OCI-LY7 (cell line): Measurements from ENCODE around the gene BTNL2. TPM values are rescaled to one million over a fixed set of nuclear protein-coding genes. Genes with fewer than 3 reads are reported as not detected.

Experiments
- Bru-seq: library from RNA; stranded (reverse); fragments of 400-500 nt; gene quantifications from one replicate; lab custom pipeline; 2021; lab: Mats Ljungman, UMichigan
- BruChase-seq, 2 experiments: library from RNA; stranded (reverse); fragments of 400-500 nt; gene quantifications; one replicate each; lab custom pipeline; 2021; lab: Mats Ljungman, UMichigan
- BruUV-seq: library from RNA; stranded (reverse); fragments of 400-500 nt; replicated peaks from 2 replicates; lab custom pipeline; 2021; lab: Mats Ljungman, UMichigan
- CTCF ChIA-PET: fragments of 300-600 bp; sonication (Branson Sonifier 250); formaldehyde crosslinking; loops from one replicate; lab custom pipeline; 2022; ENCODE audit warnings: antibody characterized with exemption; ENCODE audit not compliant: unreplicated experiment; lab: Charles Lee
- POLR2A ChIA-PET: fragments of 300-600 bp; sonication (Branson Sonifier 250); formaldehyde crosslinking; loops from one replicate; lab custom pipeline; 2022; ENCODE audit warnings: antibody characterized with exemption; lab: Charles Lee
- DNase-seq: peaks from one replicate; pipeline ENCODE4 v3.0.0-alpha.2; 2015; ENCODE audit warnings: low spot score
- H2AFZ ChIP-seq: fragments of 200-600 bp; sonication (generic), shearing (Covaris generic); 2 replicates; pipeline ENCODE4 v1.6.1; 2014; ENCODE audit warnings: mild to moderate bottlenecking, antibody characterized with exemption, low read length, moderate library complexity
- H3K27ac ChIP-seq: fragments of 200-600 bp; sonication (generic); 2 replicates; pipeline ENCODE4 v1.5.1; 2014; ENCODE audit warnings: mixed run types, low read depth, mild to moderate bottlenecking, moderate library complexity, low read length, inconsistent platforms; ENCODE audit not compliant: poor library complexity, severe bottlenecking
- H3K36me3 ChIP-seq: fragments of 200-600 bp; sonication (generic); 2 replicates; pipeline ENCODE4 v1.6.1; 2014; ENCODE audit warnings: mild to moderate bottlenecking, antibody characterized with exemption, low read length, moderate library complexity, mixed read lengths; ENCODE audit not compliant: insufficient read depth
- H3K4me1 ChIP-seq: fragments of 200-600 bp; sonication (generic); 2 replicates; pipeline ENCODE4 v1.5.1; 2014; ENCODE audit warnings: mild to moderate bottlenecking, low read length; ENCODE audit not compliant: insufficient read depth, poor library complexity, severe bottlenecking
- H3K4me2 ChIP-seq: fragments of 200-600 bp; sonication (generic); 2 replicates; pipeline ENCODE4 v1.6.1; 2014; ENCODE audit warnings: mild to moderate bottlenecking, low read length
- H3K4me3 ChIP-seq: fragments of 200-600 bp; sonication (generic); 2 replicates; pipeline ENCODE4 v1.5.1; 2014; ENCODE audit warnings: mild to moderate bottlenecking, low read depth, low read length; ENCODE audit not compliant: poor library complexity, severe bottlenecking
- H3K79me2 ChIP-seq: fragments of 200-600 bp; sonication (generic); 2 replicates; pipeline ENCODE4 v1.6.1; 2016; ENCODE audit warnings: low read depth, mild to moderate bottlenecking, low read length, moderate library complexity, mixed read lengths; ENCODE audit not compliant: insufficient read depth
- H3K9me2 ChIP-seq: fragments of 200-600 bp; sonication (generic); 2 replicates; pipeline ENCODE4 v1.6.1; 2016; ENCODE audit warnings: mild to moderate bottlenecking, low read length, mixed read lengths; ENCODE audit not compliant: insufficient read depth
- H3K9me3 ChIP-seq: fragments of 200-600 bp; sonication (generic); 2 replicates; pipeline ENCODE4 v1.6.1; 2014; ENCODE audit warnings: mild to moderate bottlenecking, mixed run types, low read length, mixed read lengths
- H4K20me1 ChIP-seq: fragments of 200-600 bp; sonication (generic); 2 replicates; pipeline ENCODE4 v1.6.1; 2014; ENCODE audit warnings: mild to moderate bottlenecking, antibody characterized with exemption, low read length, moderate library complexity, mixed read lengths; ENCODE audit not compliant: insufficient read depth
- CTCF ChIP-seq: fragments of 200-600 bp; sonication (generic); conservative IDR thresholded peaks from 2 replicates; pipeline ENCODE4 v1.5.1; 2014; ENCODE audit warnings: mild to moderate bottlenecking, antibody characterized with exemption, low read length, moderate library complexity, mixed read lengths
- EZH2phosphoT487 ChIP-seq: fragments of 200-600 bp; sonication (generic); IDR thresholded peaks from 2 replicates; pipeline ENCODE4 v1.6.1; 2018; ENCODE audit warnings: low read depth, borderline replicate concordance, mild to moderate bottlenecking, mixed run types, antibody characterized with exemption, low read length, moderate library complexity, mixed read lengths
- intact Hi-C: fragments of 100-400 bp; cut with micrococcal nuclease; formaldehyde crosslinking; loops from one replicate; pipeline ENCODE4 v1.10.0; 2022; ENCODE audit not compliant: unreplicated experiment
- long read RNA-seq: library from polyadenylated mRNA; stranded (forward); transcript quantifications from one replicate; pipeline ENCODE4 v2.0.0, GENCODE V29; 2022
- total RNA-seq, 2 experiments: library from RNA; depleted of rRNA in 1 of 2; stranded (reverse); fragments of >200 nt in 1 of 2; shearing (Covaris generic) in 1 of 2; gene quantifications; 2 replicates each; pipeline ENCODE4 v1.2.3, GENCODE V29; 2014 to 2022

Gene BTNL2
- total RNA-seq (2014; rRNA removed; shearing (Covaris generic)) (2.9 and 3.1 TPM in 2 replicates), total RNA-seq (2022) (4.9 and 5.1 TPM in 2 replicates), Bru-seq, nascent RNA (percentile 40 among the genes with signal in this experiment), BruChase-seq, experiment 1, labeled RNA remaining after a 6-hour chase (percentile 42 among the genes with signal in this experiment), BruChase-seq, experiment 2, labeled RNA remaining after a 2-hour chase (percentile 40 among the genes with signal in this experiment)
- long read RNA-seq, partial matches to known transcripts: 1 of 21 reads
- long read RNA-seq, other reads (novel, unspliced or antisense): 20 of 21 reads

GRCh38 chr6:32406857-32407256 lies at the start of gene BTNL2:
Gene BTNL2, minus strand, starts transcription at chr6:32407181. Its CDS starts 58 bp downstream, at chr6:32407123.
- Histone ChIP-seq H3K36me3 (no peaks in the 10 kb centered on the region), H3K4me1 (peaks cover 8% of the 10 kb centered on the region), H3K9me3 (no peaks in the 10 kb centered on the region), H4K20me1 (no peaks in the 10 kb centered on the region), H3K27ac (no peak within 1 kb of the TSS), H2AFZ (peak within 1 kb of the TSS; percentile 45; the same call in 1 of the 2 replicates), H3K9me2 (no peaks in the 10 kb centered on the region), H3K4me3 (no peak within 1 kb of the TSS), H3K4me2 (no peak within 1 kb of the TSS), H3K79me2 (no peaks in the 10 kb centered on the region)
- BruUV-seq: no TSS peak
- DNase-seq: no peak
- TF ChIP-seq CTCF (no peak), EZH2phosphoT487 (no peak)
- intact Hi-C loops: no loop called here
- ChIA-PET CTCF (interaction anchor here (0.5 kb wide), 1 partner anchor 203 kb away, joined by 4 read pairs; no protein-coding TSS in a partner anchor), POLR2A (interaction anchor here (0.6 to 1.2 kb wide), 3 partner anchors 296 to 461 kb away, joined by 3 to 5 read pairs (median 3); no protein-coding TSS in a partner anchor)

GRCh38 chr6:32449088-32449736 lies 42.2 kb upstream of the BTNL2 start:
- POLR2A ChIA-PET: no interaction called here
- intact Hi-C loops: no loop called here
- CTCF ChIA-PET: no interaction called here

More at GRCh38 chr6:32449088-32449736, 42.2 kb upstream of the BTNL2 start:
- Histone ChIP-seq H3K4me3 (no peak overlapping the region), H3K36me3 (peaks cover 17% of the 10 kb centered on the region), H3K79me2 (no peaks in the 10 kb centered on the region), H2AFZ (no peak overlapping the region), H3K4me1 (no peaks in the 10 kb centered on the region), H3K9me2 (no peaks in the 10 kb centered on the region), H3K4me2 (no peak overlapping the region), H3K27ac (no peak overlapping the region), H4K20me1 (0 out of 2 replicates have a peak, but pooled peaks cover 3% of the 10 kb centered on the region), H3K9me3 (peaks cover 21% of the 10 kb centered on the region)
- TF ChIP-seq EZH2phosphoT487 (no peak), CTCF (no peak)
- DNase-seq: no peak
- BruUV-seq: no TSS peak
